ENCODE results near the gene ZNF787.

ZNF787 gene

DNA sequence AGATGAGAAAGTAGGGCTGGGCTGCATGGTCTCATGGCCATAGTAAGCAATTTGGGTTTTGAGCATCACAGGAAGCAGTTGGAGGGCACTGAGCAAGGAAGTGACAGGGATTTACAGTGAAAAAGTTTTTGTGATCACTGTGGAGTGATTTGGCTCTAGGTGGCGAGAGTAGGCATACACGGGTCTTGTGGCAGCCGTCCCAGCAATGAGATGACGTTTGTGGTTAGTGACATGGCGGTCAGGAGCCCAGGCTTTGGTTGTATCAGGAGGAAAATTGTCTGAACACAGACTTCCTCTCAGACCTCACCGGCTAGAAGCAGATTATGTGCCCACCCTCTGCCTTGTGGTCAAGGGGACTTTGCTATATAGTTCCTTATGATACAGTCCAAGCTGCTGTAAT, 23.3 kb upstream of the ZNF787 start:
- no peak for DNase-seq (ENCODE audit: low spot score)

GRCh38 chr19:56142897-56143434, 21.9 kb upstream of the ZNF787 start:
- DNase-seq (ENCODE audit: low spot score), result no peak

DNA sequence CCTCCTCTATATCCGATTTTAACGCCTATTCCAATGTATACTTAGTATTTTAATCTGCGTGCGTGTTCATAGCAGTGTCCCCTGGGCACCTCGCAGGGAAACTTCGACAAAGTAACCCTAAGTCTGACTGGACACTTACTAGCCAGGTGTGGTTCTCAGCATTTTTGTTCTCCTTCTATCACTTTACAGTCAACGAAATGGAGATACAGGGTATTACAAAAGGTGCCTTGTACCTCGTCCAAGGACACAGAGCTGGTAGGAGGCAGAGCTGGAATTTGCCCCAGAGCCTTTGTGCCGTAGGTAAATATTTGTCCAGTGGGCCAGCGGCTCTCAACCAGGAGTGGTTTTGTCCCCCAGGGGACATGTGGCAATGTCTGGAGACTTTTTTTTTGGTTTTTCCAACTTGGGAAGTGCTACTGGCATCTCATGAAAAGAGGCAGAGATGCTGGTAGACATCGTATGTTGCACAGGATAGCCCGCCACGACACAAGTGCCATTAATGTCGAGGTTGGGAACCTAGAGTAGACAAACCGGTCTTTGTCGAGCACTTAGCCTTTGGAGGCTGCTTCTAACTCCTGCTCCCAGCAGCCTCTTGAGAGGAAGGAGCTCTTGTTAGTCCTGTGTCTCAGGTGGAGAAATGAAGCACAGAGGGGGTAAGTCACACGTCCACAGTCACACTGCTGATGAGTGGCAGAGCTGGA, 21.1 kb upstream of the ZNF787 start:
- no peak for DNase-seq (ENCODE audit: low spot score)

DNA sequence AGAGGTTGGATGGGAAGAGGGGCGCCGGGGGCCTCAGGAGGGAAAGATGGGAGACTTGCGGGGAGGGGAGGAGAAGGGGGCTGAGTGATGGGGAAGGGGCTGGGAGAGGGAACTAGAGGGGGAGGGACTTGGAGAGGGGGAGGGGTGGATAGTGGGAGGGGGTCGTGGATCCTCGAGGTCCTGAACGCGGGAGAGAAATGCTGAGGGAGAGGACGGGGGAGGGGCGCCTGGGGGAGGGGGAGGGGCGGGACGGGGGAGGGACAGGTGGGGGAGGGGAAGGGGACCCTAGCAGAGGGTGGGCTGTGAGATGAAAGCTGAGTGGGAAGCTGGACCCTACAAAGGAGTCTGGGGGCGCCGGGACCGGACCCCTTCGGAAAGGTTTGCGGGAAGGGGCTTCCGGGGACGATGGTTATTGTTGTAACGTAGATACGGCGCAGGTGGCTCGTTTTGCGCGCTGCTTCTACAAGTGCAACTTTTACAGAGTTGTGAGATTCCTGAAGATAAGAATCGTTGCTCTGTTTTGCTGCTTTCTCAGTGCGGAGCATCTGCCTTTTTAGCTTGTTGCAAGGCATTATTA, 20.4 kb upstream of the ZNF787 start:
- no peak for DNase-seq (ENCODE audit: low spot score)

GRCh38 chr19:56140583-56141416, 19.7 kb upstream of the ZNF787 start, which contains the start of gene ZNF444:
TSS of gene ZNF444 (plus strand) at chr19:56141287. CDS start at chr19:56146912, 5,625 bp downstream.
- DNase-seq (ENCODE audit: low spot score), result peak; percentile 100

- DNase-seq (ENCODE audit: low spot score), result no peak
These were observed 18.9 kb upstream of the ZNF787 start for GRCh38 chr19:56139847-56140582.

GRCh38 chr19:56138069-56138468, 17.0 kb upstream of the ZNF787 start:
- no peak for DNase-seq (ENCODE audit: low spot score)

DNA sequence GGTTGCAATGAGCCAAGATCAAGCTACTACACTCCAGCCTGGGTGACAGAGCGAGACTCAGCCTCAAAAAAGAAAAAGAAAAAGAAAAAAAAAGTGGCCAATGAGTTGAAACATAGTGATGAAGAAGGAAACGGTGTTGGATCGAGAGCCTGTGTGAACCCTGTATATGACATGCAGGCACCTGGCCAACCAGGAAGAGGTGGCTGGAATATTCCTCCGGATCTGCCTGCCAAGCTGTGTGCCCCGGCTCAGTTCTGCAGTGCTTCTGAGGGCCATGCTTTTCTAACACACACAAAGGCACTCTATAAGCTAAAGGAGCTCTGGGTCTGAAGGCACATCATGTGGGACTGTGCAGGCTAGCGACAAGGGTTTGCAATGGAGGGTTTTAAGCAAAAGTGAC, 16.3 kb upstream of the ZNF787 start:
- DNase-seq (ENCODE audit: low spot score), result no peak

- no peak for DNase-seq (ENCODE audit: low spot score)
These were observed 15.3 kb upstream of the ZNF787 start for GRCh38 chr19:56136362-56136761.

DNA sequence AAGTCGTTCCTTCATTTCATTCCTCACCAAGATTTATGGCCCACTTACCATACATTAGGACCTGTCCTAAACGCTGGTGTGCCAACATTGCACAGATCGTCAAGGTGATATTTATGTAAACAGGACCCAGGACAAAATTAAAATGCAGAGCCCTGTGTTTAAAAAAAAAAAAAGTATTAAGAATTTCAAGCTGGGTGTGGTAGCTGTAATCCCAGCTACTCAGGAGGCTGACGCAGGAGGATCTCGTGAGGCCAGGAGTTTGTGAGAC, 13.5 kb upstream of the ZNF787 start:
- DNase-seq (ENCODE audit: low spot score), result no peak

DNA sequence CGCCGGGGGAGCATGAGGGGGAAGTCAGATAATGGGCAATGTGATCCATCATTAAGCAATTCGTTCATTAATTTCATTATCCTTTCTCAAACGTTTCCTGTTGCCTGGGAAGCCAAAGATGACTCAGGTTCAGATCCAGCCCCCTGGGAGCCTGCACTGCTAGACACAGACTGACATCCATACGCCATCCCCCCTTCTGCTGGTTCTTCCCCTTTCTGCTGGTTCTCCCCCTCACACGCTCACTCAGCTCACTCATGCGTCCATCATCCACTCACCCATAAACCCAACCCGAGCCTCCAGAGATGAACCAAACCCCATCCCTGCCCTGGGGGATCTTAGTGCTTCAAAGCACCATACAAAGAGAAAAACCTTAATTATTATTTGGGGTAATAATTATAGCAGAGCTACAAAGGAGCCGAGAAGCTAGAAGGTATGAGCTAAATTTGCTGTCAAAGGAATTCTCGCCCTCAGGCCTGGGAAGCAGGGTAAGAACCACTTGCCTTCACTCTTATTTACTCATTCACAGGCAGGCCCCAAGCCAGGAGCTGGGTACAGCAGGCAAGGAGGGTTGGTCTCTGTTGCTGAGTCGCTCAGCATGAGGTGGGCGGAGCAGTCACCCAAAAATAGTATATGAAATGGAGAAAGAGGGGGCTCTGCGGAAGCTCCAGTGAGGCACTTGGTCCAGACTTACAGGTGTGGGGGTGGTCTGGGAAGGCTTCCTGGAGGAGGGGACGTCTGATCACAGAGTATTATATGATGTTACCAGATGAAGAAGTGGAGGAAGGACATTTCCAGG, 13.0 kb upstream of the ZNF787 start:
- DNase-seq (ENCODE audit: low spot score), result no peak

GRCh38 chr19:56132316-56132822, 11.3 kb upstream of the ZNF787 start:
- DNase-seq (ENCODE audit: low spot score), result no peak

GRCh38 chr19:56131651-56132050, 10.6 kb upstream of the ZNF787 start:
- no peak for DNase-seq (ENCODE audit: low spot score)

DNA sequence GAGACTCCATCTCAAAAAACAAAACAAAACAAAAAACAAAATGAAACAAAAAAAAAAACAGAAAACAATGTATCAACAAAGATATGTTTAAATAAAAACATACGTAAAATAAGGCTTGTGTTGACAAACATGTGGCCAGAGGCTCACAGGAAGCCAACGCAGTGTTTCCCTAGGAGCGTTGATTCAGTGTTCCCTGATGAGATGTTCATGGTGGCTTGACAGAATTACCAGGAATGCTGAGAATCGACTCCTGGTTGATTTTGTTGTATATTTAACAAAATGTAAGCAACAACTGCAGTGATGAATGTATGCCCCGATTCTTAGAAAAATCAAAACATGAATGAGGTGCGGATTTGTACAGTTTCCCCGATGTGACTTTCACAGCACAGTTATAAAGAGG, 8.9 kb upstream of the ZNF787 start:
- DNase-seq (ENCODE audit: low spot score), result no peak

DNA sequence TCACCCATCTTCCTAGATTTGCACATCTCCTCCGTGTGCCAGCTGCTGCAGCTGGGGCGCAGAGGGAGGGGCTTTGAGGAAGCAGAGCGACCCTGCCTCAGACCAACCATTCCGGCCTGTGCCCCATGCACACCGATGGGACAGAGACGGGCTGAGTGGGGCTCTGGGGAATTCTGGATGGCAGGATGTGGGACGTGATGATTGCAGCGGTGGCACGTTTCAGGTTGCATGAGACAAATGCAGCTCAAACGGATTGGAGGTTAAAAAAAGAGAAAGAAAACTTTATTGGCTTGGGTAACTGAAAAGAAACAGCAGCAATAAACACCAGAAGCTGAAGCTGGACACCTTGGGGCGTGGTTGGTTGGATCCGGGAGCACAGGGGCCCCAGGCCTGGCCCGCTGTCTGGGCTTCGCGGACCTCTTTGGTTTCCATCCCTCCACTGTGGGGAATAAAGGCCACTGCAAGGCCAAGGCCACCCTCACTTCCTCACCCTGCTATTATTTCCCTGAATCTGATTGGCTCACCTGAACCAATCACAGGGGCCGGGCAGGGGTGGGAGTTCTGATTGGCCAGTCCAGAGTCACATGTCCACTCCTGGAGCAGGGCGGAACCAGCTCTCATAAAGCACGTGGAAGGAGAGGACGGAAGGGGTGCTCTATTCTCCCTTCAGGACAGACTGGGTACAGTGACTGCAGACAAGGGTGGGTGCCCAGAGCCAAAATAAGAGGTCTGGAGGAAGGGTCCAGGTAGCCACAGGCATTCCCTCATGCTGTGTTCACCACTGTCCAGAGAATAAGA, 6.1 kb upstream of the ZNF787 start:
- DNase-seq (ENCODE audit: low spot score), result no peak

DNA sequence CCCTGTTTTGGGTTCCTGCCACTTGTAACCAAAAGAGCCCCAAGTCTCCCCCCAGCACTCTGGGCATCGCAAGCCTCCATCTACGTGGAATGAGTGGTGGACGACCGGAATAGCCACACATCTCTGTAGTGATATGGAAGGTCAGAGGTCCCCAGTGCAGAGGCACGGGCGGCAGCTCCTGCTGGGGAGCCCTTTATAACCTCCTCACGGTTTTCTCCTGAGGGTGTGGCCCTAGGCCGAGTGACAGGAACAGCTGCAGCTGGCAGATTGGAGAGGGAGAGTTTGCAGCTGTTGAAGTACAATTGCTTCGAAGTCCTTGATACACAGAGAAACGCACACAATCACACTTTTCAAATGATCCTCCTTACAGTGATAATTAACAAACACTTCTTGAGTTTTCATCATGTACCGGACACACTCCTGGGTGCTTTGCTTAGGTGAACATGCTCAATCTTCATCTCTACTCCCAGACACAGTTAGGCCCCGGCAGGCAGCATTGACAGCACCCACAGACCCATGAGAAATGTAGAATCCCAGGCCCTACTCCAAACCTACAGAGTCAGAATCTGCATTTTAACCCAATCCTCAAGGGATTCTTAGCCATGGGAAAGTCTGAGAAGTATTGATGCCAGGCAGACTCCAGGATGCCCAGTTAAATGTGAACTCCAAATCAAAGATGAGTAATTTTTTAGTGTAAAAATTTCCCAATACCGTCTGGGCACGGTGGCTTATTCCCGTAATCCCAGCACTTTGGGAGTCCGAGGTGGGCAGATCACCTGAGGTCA, 4.9 kb upstream of the ZNF787 start:
- no peak for DNase-seq (ENCODE audit: low spot score)

DNA sequence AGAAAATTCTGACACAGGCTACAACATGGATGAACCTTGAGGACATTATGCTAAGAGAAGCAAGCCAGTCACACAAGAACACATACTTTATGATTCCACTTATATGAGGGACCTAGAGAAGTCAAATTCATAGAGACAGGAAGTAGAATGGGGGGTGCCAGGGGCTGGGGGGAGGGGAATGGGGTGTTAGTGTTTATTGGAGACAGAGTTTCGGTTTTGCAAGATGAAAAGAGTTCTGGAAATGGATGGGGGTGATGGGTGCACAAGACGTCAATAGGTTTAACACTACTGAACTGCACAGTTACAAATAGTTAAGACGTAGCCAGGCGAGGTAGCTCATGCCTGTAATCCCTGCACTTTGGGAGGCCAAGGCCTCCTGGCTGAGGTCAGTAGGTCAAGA, 3.5 kb upstream of the ZNF787 start:
- DNase-seq (ENCODE audit: low spot score), result no peak

- DNase-seq (ENCODE audit: low spot score), result no peak
These were observed 2.3 kb upstream of the ZNF787 start for GRCh38 chr19:56123266-56123891.
